Ishikawa (cell line): Measurements from ENCODE around the gene ESPNL.
A peak's percentile ranks its signal among the peaks of the same experiment; 100 is the strongest.

Source experiments
- CEBPB ChIP-seq: IDR thresholded peaks from 2 replicates; pipeline ENCODE4 v1.6.1; 2012
- CREB1 ChIP-seq: IDR thresholded peaks from 2 replicates; pipeline ENCODE4 v1.6.1; 2012; ENCODE audit warnings: low read depth
- EGR1 ChIP-seq: IDR thresholded peaks from 2 replicates; pipeline ENCODE4 v1.6.1; 2012
- EP300 ChIP-seq: IDR thresholded peaks from 2 replicates; pipeline ENCODE4 v1.6.1; 2012; ENCODE audit warnings: borderline replicate concordance
- FOXM1 ChIP-seq: IDR thresholded peaks from 2 replicates; pipeline ENCODE4 v1.6.1; 2012; ENCODE audit warnings: low read depth, borderline replicate concordance
- NFIC ChIP-seq: IDR thresholded peaks from 2 replicates; pipeline ENCODE4 v1.6.1; 2012
- RAD21 ChIP-seq: IDR thresholded peaks from 2 replicates; pipeline ENCODE4 v1.6.1; 2012; ENCODE audit warnings: low read depth
- TAF1 ChIP-seq: IDR thresholded peaks from 2 replicates; pipeline ENCODE4 v1.6.1; 2012; ENCODE audit warnings: low read depth, mild to moderate bottlenecking
- TCF12 ChIP-seq: IDR thresholded peaks from 2 replicates; pipeline ENCODE4 v1.6.1; 2012; ENCODE audit warnings: low read depth
- TEAD4 ChIP-seq: IDR thresholded peaks from 2 replicates; pipeline ENCODE4 v1.6.1; 2012
- YY1 ChIP-seq: IDR thresholded peaks from 2 replicates; pipeline ENCODE4 v1.6.1; 2012; ENCODE audit warnings: low read depth
- ZBTB7A ChIP-seq: IDR thresholded peaks from 2 replicates; pipeline ENCODE4 v1.6.1; 2012; ENCODE audit warnings: low read depth
- TF ChIP-seq, protein P1 (sequence below): IDR thresholded peaks from 2 replicates; pipeline ENCODE4 v1.6.1; 2012; ENCODE audit warnings: low read depth, mild to moderate bottlenecking
- TF ChIP-seq, protein P2 (sequence below): IDR thresholded peaks from 2 replicates; pipeline ENCODE4 v1.6.1; 2012
- TF ChIP-seq, protein P3 (sequence below): IDR thresholded peaks from 2 replicates; pipeline ENCODE4 v1.6.1; 2012

ESPNL gene

DNA sequence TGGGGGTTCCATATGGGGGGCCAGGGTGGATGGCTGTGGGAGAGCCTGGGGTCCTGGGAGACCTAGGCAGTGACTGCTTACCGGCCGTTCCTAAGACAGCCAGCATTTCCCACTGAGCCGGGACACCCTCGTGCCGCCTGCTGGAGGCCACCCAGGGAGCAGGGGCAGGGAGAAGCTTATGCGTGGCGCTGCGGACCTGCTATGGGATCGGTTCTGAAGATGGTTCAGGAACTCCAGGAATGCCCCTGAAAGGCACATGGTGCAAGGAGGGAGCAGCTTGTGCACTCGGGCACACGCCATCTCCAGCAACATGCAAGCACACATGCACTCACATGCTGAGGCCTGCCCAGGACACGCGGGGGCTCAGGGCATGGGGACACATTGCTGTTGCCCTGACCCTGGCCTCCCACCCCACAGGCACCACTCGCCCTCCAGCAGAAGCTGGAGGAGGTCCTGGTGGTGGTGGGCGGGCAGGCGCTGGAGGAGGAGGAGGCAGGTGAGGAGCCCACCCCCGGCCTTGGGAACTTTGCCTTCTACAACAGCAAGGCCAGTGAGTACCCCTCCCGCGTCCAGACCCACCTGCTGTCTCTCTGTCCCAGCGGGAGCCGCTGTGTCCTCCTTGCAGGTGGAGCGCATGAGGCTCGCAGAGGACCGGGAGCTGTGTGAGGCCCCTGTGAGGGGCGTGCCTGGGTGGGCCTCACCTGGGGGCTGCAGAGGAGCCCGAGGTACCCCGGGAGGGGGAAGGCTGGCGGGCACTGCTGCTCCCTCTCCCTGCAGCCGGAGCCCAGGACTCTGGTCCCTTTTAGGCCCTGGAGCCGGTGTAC is 42.5 kb downstream of the ESPNL start:
- TF ChIP-seq ZBTB7A (peak; percentile 12; the same call in 1 of the 2 replicates), CREB1 (no peak)

DNA sequence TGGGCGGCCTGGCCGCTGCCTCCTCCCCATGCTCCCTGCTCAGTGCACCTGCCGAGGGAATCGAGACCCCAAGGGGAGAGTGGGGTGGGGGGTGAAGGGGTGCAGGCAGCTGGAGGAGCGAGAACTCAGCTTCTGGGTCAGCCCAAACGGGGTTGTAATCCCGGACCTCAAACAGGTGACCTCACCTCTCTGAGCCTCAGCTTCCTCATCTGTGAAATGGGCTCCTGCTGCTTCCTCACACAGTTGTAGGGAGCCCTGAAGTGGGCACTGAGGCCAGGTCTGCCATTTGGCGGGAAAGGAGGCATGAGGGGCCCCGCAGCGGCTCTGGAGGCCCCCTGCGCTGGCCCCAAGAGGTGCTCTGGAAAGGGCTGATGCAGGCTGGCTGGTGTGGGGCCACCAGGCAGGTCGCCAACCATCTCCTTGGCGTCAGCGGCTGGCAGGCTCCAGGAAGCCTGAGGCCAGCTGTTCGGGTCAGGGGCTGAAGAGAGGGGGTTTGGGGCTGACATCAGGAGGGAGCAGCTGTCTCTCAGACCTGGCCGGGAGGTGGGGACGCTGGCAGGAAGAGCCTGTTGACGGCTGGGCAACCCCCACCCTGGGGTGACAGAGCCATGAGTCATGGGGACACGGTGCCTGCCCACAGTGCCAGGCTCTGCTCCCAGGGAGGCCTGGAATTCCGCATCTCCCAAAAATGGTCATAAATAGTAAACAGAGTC is 43.3 kb downstream of the ESPNL start:
- no peak for TF ChIP-seq YY1
- TF ChIP-seq TEAD4, result peak; percentile 85
- TF ChIP-seq NFIC, result peak; percentile 61
- no peak for TF ChIP-seq ZBTB7A
- TF ChIP-seq TCF12, result peak; percentile 72
- TF ChIP-seq EP300, result peak; percentile 85

DNA sequence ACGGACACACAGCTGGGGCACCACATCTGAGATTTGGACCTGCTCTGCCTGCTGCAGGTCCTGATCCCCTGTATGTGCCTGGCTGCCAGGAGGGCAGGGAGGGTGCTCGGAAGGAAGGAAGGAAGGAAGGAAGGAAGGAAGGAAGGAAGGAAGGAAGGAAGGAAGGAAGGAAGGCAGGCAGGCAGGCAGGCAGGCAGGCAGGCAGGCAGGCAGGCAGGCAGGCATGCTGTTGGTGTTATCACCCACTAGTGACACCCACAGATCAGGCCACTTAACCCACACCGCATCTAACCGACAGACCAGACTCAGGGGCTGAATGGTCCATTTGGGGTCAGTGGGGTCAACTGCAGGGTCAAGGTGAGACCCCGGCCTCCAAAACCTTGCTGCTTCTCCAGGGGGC is 44.1 kb downstream of the ESPNL start:
- TF ChIP-seq, protein P1, sequence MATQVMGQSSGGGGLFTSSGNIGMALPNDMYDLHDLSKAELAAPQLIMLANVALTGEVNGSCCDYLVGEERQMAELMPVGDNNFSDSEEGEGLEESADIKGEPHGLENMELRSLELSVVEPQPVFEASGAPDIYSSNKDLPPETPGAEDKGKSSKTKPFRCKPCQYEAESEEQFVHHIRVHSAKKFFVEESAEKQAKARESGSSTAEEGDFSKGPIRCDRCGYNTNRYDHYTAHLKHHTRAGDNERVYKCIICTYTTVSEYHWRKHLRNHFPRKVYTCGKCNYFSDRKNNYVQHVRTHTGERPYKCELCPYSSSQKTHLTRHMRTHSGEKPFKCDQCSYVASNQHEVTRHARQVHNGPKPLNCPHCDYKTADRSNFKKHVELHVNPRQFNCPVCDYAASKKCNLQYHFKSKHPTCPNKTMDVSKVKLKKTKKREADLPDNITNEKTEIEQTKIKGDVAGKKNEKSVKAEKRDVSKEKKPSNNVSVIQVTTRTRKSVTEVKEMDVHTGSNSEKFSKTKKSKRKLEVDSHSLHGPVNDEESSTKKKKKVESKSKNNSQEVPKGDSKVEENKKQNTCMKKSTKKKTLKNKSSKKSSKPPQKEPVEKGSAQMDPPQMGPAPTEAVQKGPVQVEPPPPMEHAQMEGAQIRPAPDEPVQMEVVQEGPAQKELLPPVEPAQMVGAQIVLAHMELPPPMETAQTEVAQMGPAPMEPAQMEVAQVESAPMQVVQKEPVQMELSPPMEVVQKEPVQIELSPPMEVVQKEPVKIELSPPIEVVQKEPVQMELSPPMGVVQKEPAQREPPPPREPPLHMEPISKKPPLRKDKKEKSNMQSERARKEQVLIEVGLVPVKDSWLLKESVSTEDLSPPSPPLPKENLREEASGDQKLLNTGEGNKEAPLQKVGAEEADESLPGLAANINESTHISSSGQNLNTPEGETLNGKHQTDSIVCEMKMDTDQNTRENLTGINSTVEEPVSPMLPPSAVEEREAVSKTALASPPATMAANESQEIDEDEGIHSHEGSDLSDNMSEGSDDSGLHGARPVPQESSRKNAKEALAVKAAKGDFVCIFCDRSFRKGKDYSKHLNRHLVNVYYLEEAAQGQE, result no peak
- no peak for TF ChIP-seq TEAD4
- TF ChIP-seq FOXM1, result no peak
- no peak for TF ChIP-seq YY1
- TF ChIP-seq, protein P2, sequence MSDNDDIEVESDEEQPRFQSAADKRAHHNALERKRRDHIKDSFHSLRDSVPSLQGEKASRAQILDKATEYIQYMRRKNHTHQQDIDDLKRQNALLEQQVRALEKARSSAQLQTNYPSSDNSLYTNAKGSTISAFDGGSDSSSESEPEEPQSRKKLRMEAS, result no peak
- no peak for TF ChIP-seq RAD21
- TF ChIP-seq ZBTB7A, result no peak
- no peak for TF ChIP-seq EP300
- TF ChIP-seq, protein P3, sequence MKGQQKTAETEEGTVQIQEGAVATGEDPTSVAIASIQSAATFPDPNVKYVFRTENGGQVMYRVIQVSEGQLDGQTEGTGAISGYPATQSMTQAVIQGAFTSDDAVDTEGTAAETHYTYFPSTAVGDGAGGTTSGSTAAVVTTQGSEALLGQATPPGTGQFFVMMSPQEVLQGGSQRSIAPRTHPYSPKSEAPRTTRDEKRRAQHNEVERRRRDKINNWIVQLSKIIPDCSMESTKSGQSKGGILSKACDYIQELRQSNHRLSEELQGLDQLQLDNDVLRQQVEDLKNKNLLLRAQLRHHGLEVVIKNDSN, result no peak
- no peak for TF ChIP-seq CREB1
- TF ChIP-seq TCF12, result no peak
- no peak for TF ChIP-seq EGR1
- no peak for TF ChIP-seq NFIC
- no peak for TF ChIP-seq TAF1

DNA sequence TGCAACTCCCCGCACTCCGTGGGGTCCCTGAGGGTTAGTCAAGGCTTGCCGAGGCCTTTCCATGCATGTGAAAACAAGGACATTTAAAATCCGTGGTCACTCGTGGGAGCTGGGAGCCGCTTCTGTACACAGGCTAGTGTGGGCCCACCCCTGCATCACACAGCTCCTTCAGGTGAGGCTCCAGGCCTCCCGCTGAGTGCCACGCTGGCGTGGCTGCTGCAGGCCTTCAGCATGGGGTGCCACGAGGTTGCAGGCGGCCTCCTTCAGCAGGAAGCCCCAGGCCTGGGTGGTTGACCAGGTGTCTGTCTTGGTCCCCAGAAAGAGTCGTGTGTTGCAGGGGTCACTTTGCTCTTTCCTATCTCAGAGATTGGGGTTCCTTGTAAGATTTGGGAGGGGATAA is 44.9 kb downstream of the ESPNL start:
- TF ChIP-seq CEBPB (no peak), YY1 (no peak), FOXM1 (no peak), CREB1 (no peak), TCF12 (no peak), TEAD4 (no peak), EP300 (no peak), EGR1 (no peak)
- TF ChIP-seq, protein P1, result no peak
- TF ChIP-seq, protein P3, result no peak

DNA sequence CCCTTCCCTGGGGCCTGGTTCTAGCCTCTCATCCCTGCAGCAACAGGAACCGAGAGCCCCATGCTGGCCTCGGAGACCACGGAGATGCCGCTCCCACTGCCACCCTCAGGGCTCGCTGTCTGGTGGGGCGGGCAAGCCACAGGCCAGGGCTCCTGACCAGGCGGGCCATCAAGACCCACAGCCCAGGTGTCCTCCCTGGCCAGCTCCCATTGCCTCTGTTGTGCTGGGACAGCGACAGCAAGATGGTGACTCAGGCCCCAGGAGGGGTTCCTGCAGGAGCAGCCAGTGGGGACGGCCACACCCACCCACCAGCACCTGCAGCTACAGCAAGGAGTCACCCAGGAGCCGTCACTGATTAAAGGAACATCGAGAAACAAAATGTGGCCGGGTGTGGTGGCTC is 45.7 kb downstream of the ESPNL start:
- TF ChIP-seq, protein P2, result no peak
- TF ChIP-seq, protein P1, result no peak
- no peak for TF ChIP-seq TEAD4
- TF ChIP-seq TCF12, result no peak
- no peak for TF ChIP-seq CEBPB
- TF ChIP-seq FOXM1, result no peak
- no peak for TF ChIP-seq NFIC
- no peak for TF ChIP-seq CREB1
- TF ChIP-seq TAF1, result no peak
- TF ChIP-seq ZBTB7A, result no peak
